Measurements from ENCODE around the gene RTN4RL2. TPM values are rescaled to one million over a fixed set of nuclear protein-coding genes. Genes with fewer than 3 reads are reported as not detected.

Gene RTN4RL2
- total RNA-seq, 1 donor from 2014 or later, result 0.49 TPM

DNA sequence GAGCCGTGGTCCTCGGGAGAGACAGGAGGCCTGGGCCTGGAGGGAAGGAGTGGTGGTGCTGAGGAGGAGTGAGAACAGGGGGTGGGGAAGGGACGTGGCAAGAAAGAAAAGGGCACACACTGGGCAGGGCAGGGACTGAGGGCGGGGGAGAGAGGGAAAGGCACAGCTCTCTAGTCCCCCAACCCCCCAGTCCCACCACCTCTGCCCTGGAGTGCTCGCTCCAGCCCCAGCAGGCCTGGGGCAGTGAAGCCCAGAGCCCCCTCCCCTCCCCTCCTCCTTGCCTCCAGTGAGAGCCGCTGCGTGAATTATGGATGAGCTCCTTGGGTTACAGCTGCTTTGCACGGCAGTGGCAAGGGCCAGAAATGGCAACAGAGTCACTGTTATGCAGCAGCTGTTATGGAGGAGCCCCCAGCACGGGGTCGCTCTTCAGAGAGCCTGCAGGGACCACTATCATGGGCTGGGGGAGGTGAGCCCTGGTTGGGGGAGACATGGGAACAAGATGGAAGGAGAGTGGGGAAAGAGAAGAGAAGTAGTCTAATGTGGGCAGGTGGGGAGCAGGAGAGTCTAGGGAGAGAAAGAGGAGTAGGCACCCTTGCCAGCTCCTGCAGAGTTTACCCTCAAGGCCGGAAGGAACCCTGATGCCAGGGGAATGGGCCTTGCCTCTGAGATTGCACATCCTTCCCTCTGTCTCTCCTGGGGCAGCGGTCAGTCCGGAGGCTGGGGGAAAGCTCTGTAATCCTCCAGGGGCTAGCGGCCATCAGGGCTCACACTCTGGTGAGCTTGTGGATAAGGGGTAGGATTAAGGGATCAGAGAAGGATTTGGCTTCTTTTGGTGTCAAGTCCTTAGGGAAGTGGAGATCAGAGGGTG is 3.6 kb downstream of the RTN4RL2 start:
- no peak for DNase-seq

DNA sequence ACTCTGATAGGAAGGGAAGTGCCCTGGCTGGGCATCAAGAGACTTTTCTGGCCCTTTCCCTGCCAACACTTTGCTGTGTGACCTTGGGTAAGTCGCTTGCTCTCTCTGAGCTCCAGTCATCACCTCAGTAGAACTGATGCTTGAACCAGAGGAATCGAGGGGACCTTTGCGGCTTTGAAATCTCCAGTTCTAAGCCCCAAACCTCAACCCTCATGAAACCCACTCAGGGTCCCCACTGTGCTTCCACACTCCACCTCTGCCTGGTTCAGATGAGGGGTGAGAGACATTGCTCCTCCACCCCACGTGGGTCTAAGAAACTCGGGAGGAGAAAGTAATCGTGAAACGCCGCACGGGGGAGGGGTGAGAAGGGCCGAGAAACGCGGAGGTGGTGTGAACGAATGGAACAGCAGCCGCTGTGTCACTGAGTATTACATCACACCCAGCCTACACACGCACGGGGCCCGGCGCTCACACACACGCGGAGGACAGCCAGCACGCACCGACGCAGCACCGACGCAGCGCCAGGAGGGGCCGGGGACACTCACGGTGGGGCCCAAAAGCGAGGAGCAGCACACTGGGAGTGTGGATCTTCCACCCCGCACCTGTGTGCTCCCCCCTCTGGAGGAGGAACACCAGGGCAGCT is 4.3 kb downstream of the RTN4RL2 start:
- DNase-seq, result no peak

DNA sequence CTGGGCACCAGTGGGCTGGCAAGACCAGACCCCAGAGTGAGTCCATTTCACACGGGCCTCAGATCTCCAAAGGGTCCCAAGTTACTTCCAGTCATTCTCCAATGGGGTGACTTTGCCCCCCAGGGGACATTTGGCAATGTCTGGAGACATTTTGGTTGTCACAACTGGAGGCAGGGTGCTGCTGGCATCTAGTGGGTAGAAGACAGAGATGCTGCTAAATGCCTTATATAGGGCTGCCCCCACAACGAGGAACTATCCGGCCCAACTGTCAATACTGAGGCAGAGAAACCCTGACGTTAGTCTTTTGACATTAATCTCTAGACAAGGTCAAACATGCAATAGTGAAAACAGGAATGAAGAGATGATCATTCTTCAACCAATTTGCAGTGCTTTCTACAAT is 6.4 kb downstream of the RTN4RL2 start:
- no peak for DNase-seq

DNA sequence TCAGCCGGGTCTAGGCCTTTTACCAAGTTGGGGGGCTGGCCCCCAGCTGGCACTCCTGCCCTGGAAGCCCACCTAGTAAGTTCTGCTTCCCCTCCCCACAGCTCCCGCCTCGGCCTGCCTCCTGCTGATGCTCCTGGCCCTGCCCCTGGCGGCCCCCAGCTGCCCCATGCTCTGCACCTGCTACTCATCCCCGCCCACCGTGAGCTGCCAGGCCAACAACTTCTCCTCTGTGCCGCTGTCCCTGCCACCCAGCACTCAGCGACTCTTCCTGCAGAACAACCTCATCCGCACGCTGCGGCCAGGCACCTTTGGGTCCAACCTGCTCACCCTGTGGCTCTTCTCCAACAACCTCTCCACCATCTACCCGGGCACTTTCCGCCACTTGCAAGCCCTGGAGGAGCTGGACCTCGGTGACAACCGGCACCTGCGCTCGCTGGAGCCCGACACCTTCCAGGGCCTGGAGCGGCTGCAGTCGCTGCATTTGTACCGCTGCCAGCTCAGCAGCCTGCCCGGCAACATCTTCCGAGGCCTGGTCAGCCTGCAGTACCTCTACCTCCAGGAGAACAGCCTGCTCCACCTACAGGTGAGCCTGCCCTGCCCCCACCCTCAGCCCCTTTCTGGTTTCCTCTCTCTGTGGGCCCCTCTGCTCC is 7.3 kb downstream of the RTN4RL2 start:
- DNase-seq, result no peak

DNA sequence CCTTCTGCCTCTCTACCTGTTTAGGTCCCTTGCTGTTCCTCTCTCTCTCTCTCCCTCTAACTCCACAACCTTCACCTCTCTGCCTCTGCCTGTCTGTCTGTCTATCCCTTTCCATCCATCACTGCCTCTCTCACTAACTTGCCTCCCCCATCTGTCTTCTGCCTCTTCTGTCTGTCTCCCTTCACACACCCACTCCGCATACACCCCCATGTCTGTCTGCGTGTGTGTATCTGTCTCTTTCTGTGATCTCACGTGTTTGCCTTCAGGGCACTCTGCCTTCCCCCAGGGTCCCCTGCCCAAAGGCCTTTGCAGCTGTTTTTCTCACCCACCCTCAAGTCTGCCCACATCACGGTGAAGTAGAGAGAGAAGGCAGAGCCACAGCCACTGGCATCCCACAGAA is 7.9 kb downstream of the RTN4RL2 start:
- DNase-seq, result no peak

DNA sequence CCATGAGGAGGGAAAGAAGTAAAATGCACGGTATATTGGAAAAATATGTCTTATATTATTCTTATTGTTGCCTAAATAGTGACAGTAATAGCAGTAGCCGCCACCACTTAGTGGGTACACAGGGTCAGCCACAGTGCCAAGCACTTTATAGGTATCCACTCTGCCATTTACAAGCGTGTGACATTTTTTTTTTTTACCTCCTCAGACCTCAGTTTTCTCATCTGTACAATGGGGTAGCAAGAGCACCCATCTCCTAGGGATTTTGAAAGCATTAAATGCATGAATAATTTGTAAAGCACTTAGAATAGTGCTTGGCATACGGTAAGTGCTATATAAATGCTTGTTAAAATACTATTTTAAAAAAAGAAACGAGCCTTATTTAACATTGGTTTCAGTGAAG is 8.9 kb downstream of the RTN4RL2 start:
- DNase-seq, result no peak

DNA sequence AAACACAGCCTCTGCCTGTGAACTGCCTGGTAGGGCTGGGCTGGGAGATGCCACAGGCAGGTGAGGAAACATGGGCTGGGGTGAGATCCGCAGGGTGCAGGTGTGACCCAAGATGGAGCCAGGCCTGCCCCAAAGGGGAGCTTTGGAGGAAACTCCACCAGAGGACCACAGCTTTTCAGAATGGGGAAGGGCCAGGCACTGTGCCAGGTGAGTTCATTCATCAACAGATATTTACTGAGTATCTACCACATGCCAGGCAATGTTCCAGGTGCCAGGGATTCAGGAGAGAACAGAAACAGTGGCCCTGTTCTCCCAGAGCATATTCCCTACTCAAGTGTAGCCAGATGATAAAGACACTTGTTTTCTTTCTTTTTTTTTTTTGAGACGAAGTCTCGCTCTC is 11.2 kb downstream of the RTN4RL2 start:
- no peak for DNase-seq

DNA sequence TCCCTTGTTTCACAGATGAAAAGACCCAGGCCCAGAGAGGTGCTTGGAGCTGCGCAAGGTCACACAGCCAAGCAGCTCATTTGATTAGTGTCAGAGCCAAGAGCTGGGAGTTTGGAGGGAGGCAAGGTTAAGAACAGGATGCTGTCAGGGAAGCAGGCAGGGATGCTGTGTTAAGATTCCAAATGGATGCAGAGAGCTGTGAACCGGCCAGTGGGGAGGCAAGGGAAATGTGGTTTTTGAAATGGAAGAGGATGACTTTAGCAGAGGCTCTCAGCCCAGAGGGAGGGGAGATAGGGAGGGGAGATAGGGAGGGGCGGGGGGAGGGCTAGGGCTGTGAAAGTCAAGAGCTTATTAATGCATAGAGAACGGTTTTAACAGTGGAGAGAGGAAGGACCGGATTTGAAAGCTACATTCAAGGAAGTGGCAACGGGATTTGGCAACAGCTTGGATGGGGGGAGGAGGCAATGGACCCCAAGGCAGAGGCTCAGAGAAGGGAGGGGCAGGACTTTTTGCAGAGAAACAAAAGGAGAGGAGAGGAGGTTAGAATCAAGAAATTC is 13.0 kb downstream of the RTN4RL2 start:
- DNase-seq, result no peak

DNA sequence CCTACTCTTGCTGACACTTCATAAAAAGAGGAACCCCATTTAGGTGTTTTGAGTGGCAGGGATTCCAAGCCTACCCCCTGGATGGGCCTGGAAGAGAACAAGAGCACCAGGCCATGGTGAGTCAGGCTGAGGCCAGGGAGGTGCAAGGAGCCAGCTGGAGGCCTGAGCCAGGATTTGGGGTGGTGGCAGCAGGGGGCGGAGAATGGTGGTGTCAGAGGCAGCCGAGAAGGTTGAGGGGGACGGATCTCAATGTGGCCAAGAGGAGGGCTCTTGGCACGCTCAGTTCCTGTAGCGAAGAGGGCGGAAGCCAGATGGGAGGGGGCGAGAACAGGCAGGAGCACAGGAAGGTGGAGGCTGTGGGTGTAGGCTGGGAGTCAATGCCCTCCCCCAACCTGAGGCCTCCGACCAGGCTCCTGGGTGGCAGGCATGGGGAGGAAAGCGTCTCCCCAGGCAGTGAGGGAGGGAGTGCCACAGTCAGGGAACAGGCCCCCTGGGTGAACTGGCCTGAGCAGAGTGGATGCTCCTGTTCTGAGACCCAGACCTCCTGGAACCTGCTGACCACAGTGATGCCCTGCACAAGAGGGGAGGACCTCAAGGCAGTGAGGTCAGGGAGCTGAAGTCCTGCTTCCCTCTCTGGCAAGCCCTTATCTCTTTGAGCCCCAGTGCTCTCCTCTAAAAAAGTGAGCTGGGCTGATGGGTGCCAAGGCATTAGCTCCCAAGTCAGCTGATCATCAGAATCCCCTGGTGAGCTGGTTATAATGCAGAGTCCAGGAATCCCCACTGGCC is 13.9 kb downstream of the RTN4RL2 start:
- no peak for DNase-seq

DNA sequence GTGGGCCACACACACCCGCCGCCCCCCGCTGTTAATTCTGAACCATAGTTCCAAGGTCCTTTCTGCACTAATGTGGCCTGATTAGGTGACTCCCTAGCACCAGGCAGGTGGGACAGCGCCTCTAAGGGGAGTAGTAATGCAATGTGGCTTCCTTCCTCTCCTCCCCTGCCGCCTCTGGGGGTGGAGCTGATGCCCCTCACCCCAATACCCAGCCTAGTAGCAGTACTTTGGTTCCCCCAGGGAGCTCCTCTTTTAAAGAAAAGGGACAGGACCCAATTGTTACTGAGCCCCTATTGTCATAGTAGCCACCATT is 14.4 kb downstream of the RTN4RL2 start:
- no peak for DNase-seq

DNA sequence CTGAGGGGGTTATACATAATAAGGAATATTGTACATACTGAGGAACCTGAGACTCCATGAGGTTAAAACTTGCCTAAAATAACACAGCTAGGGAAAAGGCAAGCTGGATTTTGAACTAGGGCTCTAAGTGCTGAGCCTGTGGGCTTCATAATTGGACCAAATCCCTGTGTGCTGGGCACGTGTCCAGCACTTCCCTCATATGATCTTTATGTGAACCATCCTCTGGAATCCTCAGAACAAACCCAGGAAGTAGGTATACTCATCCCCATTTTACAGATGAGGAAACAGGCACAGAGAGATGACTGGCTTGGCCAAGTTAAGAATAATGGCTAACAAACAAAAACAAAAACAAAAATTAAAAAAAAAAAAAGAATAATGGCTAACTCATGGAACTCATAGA is 14.9 kb downstream of the RTN4RL2 start:
- DNase-seq, result no peak

DNA sequence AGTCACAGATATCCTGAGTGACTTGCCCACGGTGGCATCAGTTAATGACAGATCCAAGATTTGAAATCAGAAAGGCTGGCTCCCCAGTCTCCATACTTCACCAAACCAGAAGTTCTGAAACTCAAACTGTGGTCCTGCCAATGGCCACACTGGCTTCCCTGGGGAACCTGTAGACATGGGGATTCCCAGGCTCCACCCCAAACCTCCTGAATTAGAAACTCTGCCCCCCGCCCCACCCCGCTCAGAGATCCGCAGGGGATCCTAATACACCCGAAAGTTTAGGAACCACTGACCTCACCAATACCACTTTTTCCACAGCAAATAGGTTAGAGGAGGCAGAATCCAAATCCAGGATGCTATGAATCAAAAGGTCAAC is 15.3 kb downstream of the RTN4RL2 start:
- no peak for DNase-seq

DNA sequence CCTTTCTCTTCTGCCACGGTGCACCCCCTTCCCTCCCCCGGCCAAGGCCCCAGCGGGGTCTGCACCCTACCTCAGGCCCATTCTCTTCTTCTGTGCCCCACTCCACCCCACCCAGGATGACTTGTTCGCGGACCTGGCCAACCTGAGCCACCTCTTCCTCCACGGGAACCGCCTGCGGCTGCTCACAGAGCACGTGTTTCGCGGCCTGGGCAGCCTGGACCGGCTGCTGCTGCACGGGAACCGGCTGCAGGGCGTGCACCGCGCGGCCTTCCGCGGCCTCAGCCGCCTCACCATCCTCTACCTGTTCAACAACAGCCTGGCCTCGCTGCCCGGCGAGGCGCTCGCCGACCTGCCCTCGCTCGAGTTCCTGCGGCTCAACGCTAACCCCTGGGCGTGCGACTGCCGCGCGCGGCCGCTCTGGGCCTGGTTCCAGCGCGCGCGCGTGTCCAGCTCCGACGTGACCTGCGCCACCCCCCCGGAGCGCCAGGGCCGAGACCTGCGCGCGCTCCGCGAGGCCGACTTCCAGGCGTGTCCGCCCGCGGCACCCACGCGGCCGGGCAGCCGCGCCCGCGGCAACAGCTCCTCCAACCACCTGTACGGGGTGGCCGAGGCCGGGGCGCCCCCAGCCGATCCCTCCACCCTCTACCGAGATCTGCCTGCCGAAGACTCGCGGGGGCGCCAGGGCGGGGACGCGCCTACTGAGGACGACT is 15.9 kb downstream of the RTN4RL2 start:
- DNase-seq, result no peak

DNA sequence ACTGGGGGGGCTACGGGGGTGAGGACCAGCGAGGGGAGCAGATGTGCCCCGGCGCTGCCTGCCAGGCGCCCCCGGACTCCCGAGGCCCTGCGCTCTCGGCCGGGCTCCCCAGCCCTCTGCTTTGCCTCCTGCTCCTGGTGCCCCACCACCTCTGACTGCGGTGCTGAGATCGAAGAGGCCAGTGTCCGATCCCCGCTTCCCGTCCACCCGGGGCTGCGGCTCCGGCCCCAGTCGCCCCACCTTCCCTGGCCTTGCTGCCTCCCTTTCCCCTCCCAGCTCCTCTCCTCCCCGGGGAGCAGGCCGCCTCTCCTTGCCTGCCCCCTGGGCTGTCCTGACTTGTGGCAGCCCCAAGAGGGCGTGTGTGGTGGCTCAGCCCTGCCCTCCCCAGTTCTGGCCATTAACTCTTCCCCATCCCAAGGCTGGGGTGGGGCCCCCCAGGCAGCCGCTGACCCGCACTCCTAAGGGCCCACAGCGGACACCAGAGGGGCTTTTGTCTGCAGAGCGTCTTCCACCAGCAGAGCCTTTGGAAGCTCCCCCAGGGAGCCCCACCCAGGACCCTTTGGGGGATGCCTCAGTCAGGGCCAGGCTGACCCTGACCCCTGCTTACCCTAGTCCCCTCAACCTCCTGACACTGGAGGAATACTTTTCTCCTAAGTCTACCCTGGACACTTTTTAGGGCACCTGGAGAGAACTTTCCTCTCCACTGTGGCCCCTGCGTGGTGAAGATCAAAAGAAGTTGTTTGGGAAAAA is 16.6 kb downstream of the RTN4RL2 start:
- DNase-seq, result no peak

DNA sequence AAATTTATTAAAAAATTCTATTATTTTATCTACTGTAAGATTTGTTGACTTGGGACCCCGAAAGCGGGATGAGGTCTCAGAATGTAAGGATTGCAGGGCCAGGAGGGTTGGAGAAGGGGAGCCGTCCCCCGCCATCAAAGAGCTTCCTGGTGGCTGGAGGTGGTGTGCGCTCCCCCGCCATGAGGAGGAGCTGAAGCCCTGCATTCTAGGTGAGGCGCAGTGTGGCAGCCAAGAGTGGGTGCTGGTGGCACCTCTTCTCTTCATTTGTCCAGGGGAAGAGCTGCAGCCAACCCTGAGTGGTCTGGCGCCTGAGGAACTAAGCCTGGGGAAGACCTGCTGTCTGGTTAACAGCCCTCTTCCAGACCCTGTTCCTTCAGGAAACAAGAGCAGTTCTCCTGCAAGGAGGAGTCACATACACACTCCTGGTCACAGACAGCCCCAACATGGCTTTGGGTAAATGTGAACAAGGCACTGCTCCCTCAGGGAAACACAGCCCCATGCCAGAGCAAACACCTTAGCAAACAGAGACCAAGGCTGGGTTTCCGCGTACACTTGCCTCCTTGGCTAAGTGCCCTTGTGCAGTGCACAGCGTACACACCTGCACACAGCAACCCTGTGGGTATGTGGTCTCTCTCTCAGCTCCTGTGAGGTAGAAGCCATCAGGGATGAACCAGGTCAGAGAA is 17.3 kb downstream of the RTN4RL2 start:
- no peak for DNase-seq

DNA sequence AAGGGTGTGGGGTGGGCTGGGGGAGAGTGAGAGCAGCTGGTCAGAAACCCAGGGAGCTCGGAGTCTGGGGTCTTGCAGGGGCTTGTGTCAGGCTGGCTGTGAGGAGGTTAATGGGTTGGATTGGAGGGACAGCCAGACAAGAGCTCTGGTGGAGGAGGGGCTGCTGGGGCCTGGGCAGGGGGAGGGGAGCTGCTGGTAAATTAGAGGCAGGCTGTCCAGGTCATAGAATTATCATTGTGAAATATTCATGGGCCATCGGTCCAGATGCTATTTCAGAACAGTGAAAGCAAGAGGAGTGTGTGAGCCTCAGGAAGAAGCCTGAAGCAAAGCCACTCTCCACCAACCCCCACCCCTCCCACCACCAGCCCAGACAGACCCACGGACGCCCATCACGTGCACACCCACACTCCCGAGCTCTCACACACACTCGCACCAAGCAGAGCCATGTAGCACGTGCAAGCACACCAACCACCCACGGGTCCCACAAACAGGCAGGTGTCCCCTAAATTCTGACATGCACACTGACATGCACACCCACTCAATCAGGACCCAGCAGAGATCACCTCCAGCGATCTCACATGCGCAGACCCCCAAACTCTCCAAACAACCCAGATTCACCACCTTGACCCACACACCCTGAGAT is 18.8 kb downstream of the RTN4RL2 start:
- DNase-seq, result no peak

DNA sequence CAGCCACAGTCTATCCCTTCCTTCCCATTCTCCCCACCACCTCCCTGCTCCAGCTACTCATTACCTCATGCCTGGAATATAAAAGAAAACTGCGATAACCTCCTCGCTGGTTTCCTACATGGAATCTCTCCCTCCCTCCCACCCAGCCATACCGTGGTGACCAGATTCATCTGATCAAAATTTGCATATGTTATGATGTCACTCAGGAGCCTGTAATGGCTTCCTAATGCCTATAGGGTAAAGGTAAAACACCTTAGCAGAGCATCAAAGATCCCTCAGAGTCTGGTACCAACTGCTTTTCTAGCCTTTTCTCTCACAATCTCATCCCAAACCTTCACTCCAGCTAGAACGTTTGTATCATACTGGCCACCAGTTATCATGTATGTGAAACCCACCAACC is 19.6 kb downstream of the RTN4RL2 start:
- no peak for DNase-seq

DNA sequence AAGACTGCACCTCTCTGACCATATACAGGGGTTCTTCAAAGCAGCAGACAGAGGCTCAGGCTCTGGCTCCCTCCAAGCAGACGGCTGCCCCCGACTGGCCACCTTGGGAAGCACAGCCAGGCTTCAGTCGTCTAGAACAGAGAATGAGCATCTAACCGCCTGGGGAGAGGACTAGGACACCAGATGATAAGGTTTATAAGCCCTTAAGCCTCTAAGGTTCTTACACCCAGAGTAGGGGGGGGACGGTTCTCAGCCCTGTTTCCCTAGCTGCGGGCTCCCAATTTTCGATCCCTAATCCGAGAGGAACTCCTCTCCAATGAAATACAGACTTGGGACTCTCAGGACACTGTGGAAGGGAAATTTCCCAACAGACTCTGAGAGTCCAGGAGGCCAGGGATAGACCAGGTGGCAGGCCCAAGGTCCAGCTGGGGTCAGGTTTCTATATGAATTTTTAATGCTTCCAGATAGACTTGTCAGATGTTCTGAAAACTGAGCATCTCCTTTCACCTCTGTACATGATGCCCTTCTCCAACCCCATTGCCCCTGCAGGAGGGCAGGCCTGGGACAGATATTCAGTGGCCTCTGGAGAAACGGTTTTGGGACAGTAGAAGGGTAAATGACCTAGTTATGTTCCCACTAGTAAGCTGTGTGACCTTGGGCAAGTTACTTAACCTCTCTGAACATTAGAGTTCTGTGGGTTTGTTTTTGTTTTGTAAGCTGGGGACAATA is 20.2 kb downstream of the RTN4RL2 start:
- DNase-seq, result no peak

DNA sequence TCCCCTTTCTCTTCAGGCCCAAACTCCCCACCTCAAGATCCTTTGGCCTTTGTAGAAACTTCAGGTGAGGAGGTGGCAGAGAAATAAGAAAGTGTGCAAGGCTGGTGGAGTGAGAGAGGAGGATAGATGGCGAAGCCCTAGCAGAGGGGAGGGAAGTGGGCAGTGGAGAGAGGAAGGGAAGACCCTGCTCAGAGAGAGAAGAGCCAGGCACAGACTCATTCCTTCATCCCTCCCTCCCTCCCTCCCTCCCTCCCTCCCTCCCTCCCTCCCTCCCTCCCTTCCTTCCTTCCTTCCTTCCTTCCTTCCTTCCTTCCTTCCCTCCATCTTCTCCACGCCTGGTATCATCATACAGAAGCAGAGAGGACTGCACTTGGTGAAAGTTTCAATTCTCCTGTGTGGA is 21.0 kb downstream of the RTN4RL2 start:
- no peak for DNase-seq
